ENCODE results near the gene PDZD2.

GRCh38 chr5:32143617-32144377 is 504.9 kb downstream of the PDZD2 start:
- TF ChIP-seq, protein P1, sequence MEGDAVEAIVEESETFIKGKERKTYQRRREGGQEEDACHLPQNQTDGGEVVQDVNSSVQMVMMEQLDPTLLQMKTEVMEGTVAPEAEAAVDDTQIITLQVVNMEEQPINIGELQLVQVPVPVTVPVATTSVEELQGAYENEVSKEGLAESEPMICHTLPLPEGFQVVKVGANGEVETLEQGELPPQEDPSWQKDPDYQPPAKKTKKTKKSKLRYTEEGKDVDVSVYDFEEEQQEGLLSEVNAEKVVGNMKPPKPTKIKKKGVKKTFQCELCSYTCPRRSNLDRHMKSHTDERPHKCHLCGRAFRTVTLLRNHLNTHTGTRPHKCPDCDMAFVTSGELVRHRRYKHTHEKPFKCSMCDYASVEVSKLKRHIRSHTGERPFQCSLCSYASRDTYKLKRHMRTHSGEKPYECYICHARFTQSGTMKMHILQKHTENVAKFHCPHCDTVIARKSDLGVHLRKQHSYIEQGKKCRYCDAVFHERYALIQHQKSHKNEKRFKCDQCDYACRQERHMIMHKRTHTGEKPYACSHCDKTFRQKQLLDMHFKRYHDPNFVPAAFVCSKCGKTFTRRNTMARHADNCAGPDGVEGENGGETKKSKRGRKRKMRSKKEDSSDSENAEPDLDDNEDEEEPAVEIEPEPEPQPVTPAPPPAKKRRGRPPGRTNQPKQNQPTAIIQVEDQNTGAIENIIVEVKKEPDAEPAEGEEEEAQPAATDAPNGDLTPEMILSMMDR (IDR thresholded peaks at IDR 0.05) = no peak
- no peak for TF ChIP-seq POLR2A (IDR thresholded peaks at IDR 0.05)

All from heart left ventricle (tissue), 13 donors.